Measurements from ENCODE around the gene MRPL11.

DNA sequence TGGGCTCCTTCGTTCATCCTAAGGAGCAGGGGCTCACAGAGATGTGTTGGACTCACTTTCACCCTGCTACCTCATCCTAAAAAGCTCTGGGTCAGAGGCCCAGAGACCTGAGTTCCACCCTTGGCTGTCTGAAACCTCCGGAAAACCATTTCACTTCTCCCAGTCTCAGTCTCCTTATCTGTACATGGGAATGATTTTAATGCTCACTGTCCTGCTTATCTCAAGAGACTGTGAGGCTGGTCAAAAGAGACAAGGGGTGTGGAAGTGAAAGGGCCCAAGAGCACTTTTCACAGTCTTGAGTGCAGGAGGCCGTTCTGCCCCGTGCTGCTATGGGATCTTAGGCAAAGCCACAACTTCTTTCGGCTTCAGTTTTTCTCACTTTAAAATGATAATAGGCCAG lies 31.0 kb downstream of the MRPL11 start:
- no peak for TF ChIP-seq RAD21 (CRISPR knock-in tag; IDR thresholded peaks at IDR 0.05)
- TF ChIP-seq POLR2AphosphoS5 (IDR thresholded peaks at IDR 0.05; ENCODE audit: low read depth, low read length) = no peak
- no peak for TF ChIP-seq KLF16 (CRISPR knock-in tag; IDR thresholded peaks at IDR 0.05)

All from HepG2 (cell line).